Hepatocyte (in vitro differentiated cells): ENCODE data around the gene SPTBN5. TPM values are rescaled to one million over a fixed set of nuclear protein-coding genes. Genes with fewer than 3 reads are reported as not detected.

Source experiments
- DNase-seq: peaks from one replicate; pipeline ENCODE4 v3.0.0-alpha.2; 2016; ENCODE audit warnings: low spot score
- H2AFZ ChIP-seq: fragments of 200-600 bp; sonication (generic); 2 replicates; pipeline ENCODE4 v1.6.0; 2016; ENCODE audit warnings: antibody characterized with exemption, mild to moderate bottlenecking
- H3K27ac ChIP-seq: fragments of 200-600 bp; sonication (generic); 2 replicates; pipeline ENCODE4 v1.5.1; 2016; ENCODE audit warnings: mild to moderate bottlenecking
- H3K27me3 ChIP-seq: fragments of 200-600 bp; sonication (generic); 2 replicates; pipeline ENCODE4 v1.6.1; 2016
- H3K36me3 ChIP-seq: fragments of 200-600 bp; sonication (generic); replicated peaks from 2 replicates; pipeline ENCODE4 v1.5.1; 2016; ENCODE audit warnings: low read depth; ENCODE audit not compliant: insufficient read depth
- H3K4me1 ChIP-seq: fragments of 200-600 bp; sonication (generic); 2 replicates; pipeline ENCODE4 v1.5.1; 2016; ENCODE audit warnings: mild to moderate bottlenecking, moderate library complexity; ENCODE audit not compliant: insufficient read depth
- H3K4me2 ChIP-seq: fragments of 200-600 bp; sonication (generic); 2 replicates; pipeline ENCODE4 v1.6.0; 2016
- H3K4me3 ChIP-seq: fragments of 200-600 bp; sonication (generic); 2 replicates; pipeline ENCODE4 v1.5.1; 2016; ENCODE audit warnings: mild to moderate bottlenecking
- H3K79me2 ChIP-seq: fragments of 200-600 bp; sonication (generic); 2 replicates; pipeline ENCODE4 v1.6.0; 2017; ENCODE audit warnings: mild to moderate bottlenecking
- H3K9me2 ChIP-seq: fragments of 200-600 bp; sonication (generic); replicated peaks from 2 replicates; pipeline ENCODE4 v1.6.0; 2017; ENCODE audit warnings: mild to moderate bottlenecking; ENCODE audit not compliant: insufficient read depth
- H3K9me3 ChIP-seq: fragments of 200-600 bp; sonication (generic); 2 replicates; pipeline ENCODE4 v1.5.1; 2016; ENCODE audit warnings: low read depth, mild to moderate bottlenecking
- H4K20me1 ChIP-seq: fragments of 200-600 bp; sonication (generic); 2 replicates; pipeline ENCODE4 v1.6.0; 2016; ENCODE audit warnings: mild to moderate bottlenecking; ENCODE audit not compliant: insufficient read depth, poor library complexity, severe bottlenecking
- CTCF ChIP-seq: fragments of 200-600 bp; sonication (generic); IDR thresholded peaks from 2 replicates; pipeline ENCODE4 v1.5.1; 2016; ENCODE audit warnings: antibody characterized with exemption, mild to moderate bottlenecking; ENCODE audit not compliant: poor library complexity
- EZH2 ChIP-seq: fragments of 200-600 bp; sonication (generic); IDR thresholded peaks from 2 replicates; pipeline ENCODE4 v1.6.1; 2016; ENCODE audit warnings: antibody characterized with exemption, mild to moderate bottlenecking, borderline replicate concordance
- EZH2phosphoT487 ChIP-seq: fragments of 200-600 bp; sonication (generic); IDR thresholded peaks from one replicate; pipeline ENCODE4 v1.6.1; 2018; ENCODE audit warnings: antibody characterized with exemption, mild to moderate bottlenecking, low read depth, moderate library complexity; ENCODE audit not compliant: unreplicated experiment, severe bottlenecking
- WGBS: methylation state at CpG from one replicate; pipeline ENCODE4 v1.1.6; 2016; ENCODE audit warnings: low lambda C conversion rate; ENCODE audit errors: missing lambda C conversion rate; 5-methylcytosine and 5-hydroxymethylcytosine counted together
- polyA plus RNA-seq: library from polyadenylated mRNA; unstranded; fragments of >200 nt; fragmentation: Nextera tagmentation; extraction: Ambion mirVana; gene quantifications from 2 replicates; pipeline ENCODE4 v1.2.1, GENCODE V29; 2016
- total RNA-seq: library from RNA; depleted of rRNA; stranded (reverse); fragments of >200 nt; gene quantifications from 2 replicates; pipeline ENCODE4 v1.2.3, GENCODE V29; 2014

SPTBN5 gene
- total and polyA plus RNA-seq, 2 experiments from 2014 or later = 1.7 to 1.9 TPM

GRCh38 chr15:41930867-41931222 is 37.0 kb upstream of the SPTBN5 start:
- Histone ChIP-seq H4K20me1 (no peaks in the 10 kb centered on the region), H3K27ac (peak overlapping the region; percentile 42), H3K9me3 (no peaks in the 10 kb centered on the region), H3K4me1 (peaks cover 67% of the 10 kb centered on the region), H3K9me2 (no peaks in the 10 kb centered on the region), H3K36me3 (no peaks in the 10 kb centered on the region), H3K27me3 (no peaks in the 10 kb centered on the region), H3K79me2 (peaks cover 20% of the 10 kb centered on the region), H3K4me2 (no peak overlapping the region), H2AFZ (no peak overlapping the region), H3K4me3 (no peak overlapping the region)
- DNase-seq = no peak
- TF ChIP-seq EZH2phosphoT487 = no peak
- TF ChIP-seq EZH2 = no peak
- 70% methylated on average over 2 of the region's 2 CpGs for WGBS

DNA sequence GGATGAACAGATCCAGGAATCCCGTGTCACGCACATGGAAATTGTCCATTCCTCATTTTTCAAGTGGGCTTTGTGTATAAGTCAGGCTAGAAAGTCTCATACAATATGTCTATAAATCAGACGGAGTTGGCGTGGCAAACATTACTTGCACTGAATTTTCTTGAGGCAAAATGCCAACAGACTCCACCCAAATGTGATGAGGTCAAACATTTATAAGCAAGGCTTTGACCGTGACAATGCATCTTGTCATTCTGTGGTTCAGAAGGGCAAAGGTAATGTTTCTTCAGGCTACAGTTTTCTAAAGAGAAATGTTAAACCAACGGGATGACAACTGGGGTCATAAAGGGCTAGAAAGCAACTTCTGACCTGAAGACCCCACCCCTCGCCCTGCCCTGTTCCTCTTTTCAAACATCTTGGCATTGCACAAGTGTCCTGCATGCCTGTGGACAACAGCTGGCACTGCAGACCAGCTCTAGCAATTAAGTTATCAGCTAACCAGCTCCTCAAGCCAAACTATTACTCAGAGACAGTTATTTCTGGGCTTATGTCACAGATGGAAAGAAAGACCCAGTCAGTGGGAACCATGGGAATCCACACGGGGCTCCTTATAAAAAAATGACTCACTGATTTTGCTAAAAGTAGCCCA is 36.5 kb upstream of the SPTBN5 start:
- H3K4me3 ChIP-seq = no peak overlapping the region
- DNase-seq = peak; percentile 47
- no peak overlapping the region for H3K4me2 ChIP-seq
- peaks cover 23% of the 10 kb centered on the region for H3K79me2 ChIP-seq
- no peaks in the 10 kb centered on the region for H3K36me3 ChIP-seq
- WGBS = 62% methylated on average over 8 of the region's 8 CpGs
- peaks cover 68% of the 10 kb centered on the region for H3K4me1 ChIP-seq
- TF ChIP-seq EZH2 (no peak), EZH2phosphoT487 (no peak), CTCF (peak; percentile 30)
- H4K20me1 ChIP-seq = no peaks in the 10 kb centered on the region
- no peak overlapping the region for H2AFZ ChIP-seq
- no peaks in the 10 kb centered on the region for H3K9me3 ChIP-seq
- H3K27me3 ChIP-seq = no peaks in the 10 kb centered on the region
- H3K9me2 ChIP-seq = no peaks in the 10 kb centered on the region
- peak overlapping the region; percentile 42 for H3K27ac ChIP-seq

- H3K9me3 ChIP-seq = no peaks in the 10 kb centered on the region
- 76% methylated on average over 16 of the region's 16 CpGs for WGBS
- no peak overlapping the region for H2AFZ ChIP-seq
- TF ChIP-seq CTCF = no peak
- no peak for TF ChIP-seq EZH2
- TF ChIP-seq EZH2phosphoT487 = no peak
- H3K4me1 ChIP-seq = peaks cover 68% of the 10 kb centered on the region
- DNase-seq = no peak
- H3K9me2 ChIP-seq = no peaks in the 10 kb centered on the region
- peaks cover 23% of the 10 kb centered on the region for H3K79me2 ChIP-seq
- H3K27ac ChIP-seq = peak overlapping the region; percentile 18
- H3K4me3 ChIP-seq = no peak overlapping the region
- no peaks in the 10 kb centered on the region for H3K27me3 ChIP-seq
- H3K4me2 ChIP-seq = no peak overlapping the region
- no peaks in the 10 kb centered on the region for H4K20me1 ChIP-seq
- H3K36me3 ChIP-seq = no peaks in the 10 kb centered on the region
Measured at GRCh38 chr15:41928637-41929620, 35.1 kb upstream of the SPTBN5 start.

- Histone ChIP-seq H3K9me3 (no peaks in the 10 kb centered on the region), H3K27me3 (no peaks in the 10 kb centered on the region), H2AFZ (no peak overlapping the region), H3K79me2 (peaks cover 27% of the 10 kb centered on the region), H4K20me1 (no peaks in the 10 kb centered on the region), H3K27ac (peak overlapping the region; percentile 82), H3K4me1 (peaks cover 68% of the 10 kb centered on the region), H3K9me2 (no peaks in the 10 kb centered on the region), H3K4me2 (peak overlapping the region; percentile 1), H3K36me3 (no peaks in the 10 kb centered on the region), H3K4me3 (no peak overlapping the region)
- peak; percentile 51 for DNase-seq
- no peak for TF ChIP-seq EZH2
- TF ChIP-seq EZH2phosphoT487 = no peak
- no peak for TF ChIP-seq CTCF
- WGBS = 64% methylated on average over 6 of the region's 6 CpGs
Measured at GRCh38 chr15:41928100-41928499, 34.2 kb upstream of the SPTBN5 start.
